ENCODE results near the gene MAGEA11. TPM values are rescaled to one million over a fixed set of nuclear protein-coding genes. Genes with fewer than 3 reads are reported as not detected.

Gene MAGEA11
- total and polyA plus RNA-seq, 9 of the 15 experiments (the other 6 are each of a cell fraction or from before 2014, with no cell fraction given): 0.04 to 0.18 TPM; not detected in 7

GRCh38 chrX:149683966-149684730 is 27.7 kb upstream of the MAGEA11 start:
- no peak for TF ChIP-seq MTA2 (IDR thresholded peaks at IDR 0.05; ENCODE audit: low read depth)
- TF ChIP-seq CHD7 (IDR thresholded peaks at IDR 0.05; ENCODE audit: low read depth, low read length): no peak
- no peak for TF ChIP-seq BRD9 (IDR thresholded peaks at IDR 0.05; ENCODE audit: low read depth, partially characterized antibody)
- no TSS peak for BruUV-seq (replicated peaks)
- no peak for FAIRE-seq

More at GRCh38 chrX:149683966-149684730, 27.7 kb upstream of the MAGEA11 start:
- in situ Hi-C loops (cut with MboI) (no loop called here), intact Hi-C loops (cut with micrococcal nuclease) (no loop called here)
- Histone ChIP-seq H3K27ac (ENCODE audit: extremely low read depth, low read depth, low read length) (no peak overlapping the region), H3K27me3 (ENCODE audit: control insufficient read depth in 2 of 2, insufficient read depth in 2 of 2, low read length in 2 of 2) (peaks cover 0 to 4% of the 10 kb centered on the region in 2 experiments; a peak in 1 of 5 replicates), H3K4me3 (no peak overlapping the region), H3K4me2 (ENCODE audit: insufficient read depth, low read length) (no peak overlapping the region), H3K4me1 (replicated peaks in 1 of 2; ENCODE audit: control insufficient read depth in 2 of 2, insufficient read depth in 2 of 2, low read length in 2 of 2) (no peaks in the 10 kb centered on the region), H3K9me1 (ENCODE audit: control insufficient read depth, insufficient read depth, low read length) (no peaks in the 10 kb centered on the region), H2AFZ (ENCODE audit: low read depth, low read length) (no peak overlapping the region), H4K20me1 (replicated peaks; ENCODE audit: control insufficient read depth, insufficient read depth, low read length) (no peaks in the 10 kb centered on the region), H3K79me2 (ENCODE audit: control insufficient read depth, insufficient read depth, low read length) (no peaks in the 10 kb centered on the region), H3K36me3 (ENCODE audit: control insufficient read depth, insufficient read depth, low read length) (no peaks in the 10 kb centered on the region), H3K9me3 (replicated peaks; ENCODE audit: control insufficient read depth, insufficient read depth, low read depth, low read length) (no peaks in the 10 kb centered on the region), H3K9ac (ENCODE audit: insufficient read depth in 1 of 2, low read depth in 2 of 2, low read length in 2 of 2) (no peak overlapping the region)
- ATAC-seq (no peak), DNase-seq (ENCODE audit: extremely low read depth in 1 of 4, low spot score in 3 of 4) (no peak)
- WGBS (ENCODE audit: insufficient coverage, low coverage, missing lambda C conversion rate): 11% methylated on average over 6 of the region's 6 CpGs
- ChIA-PET CTCF (ENCODE audit: low intra/inter-chr PET ratio) (no interaction called here), POLR2A (no interaction called here)

All from K562 (cell line).